Activated CD8-positive, alpha-beta T cell treated with anti-CD3 and anti-CD28 coated beads for 36 hours (primary cell): ENCODE data around the gene IL21R. TPM values are rescaled to one million over a fixed set of nuclear protein-coding genes. Genes with fewer than 3 reads are reported as not detected.

Experiments
- ATAC-seq: fragments of 200-7000 bp; cut with Tn5 transposase; one replicate; pipeline ENCODE4 v1.10.0; 2021; ENCODE audit warnings: mild to moderate bottlenecking, moderate library complexity
- CTCF ChIA-PET: fragments of 350-600 bp; sonication (Branson Sonifier 250); formaldehyde crosslinking; loops from one replicate; lab custom pipeline; 2021; ENCODE audit warnings: antibody characterized with exemption; lab: Charles Lee
- POLR2A ChIA-PET: fragments of 350-600 bp; sonication (Branson Sonifier 250); formaldehyde crosslinking; loops from one replicate; lab custom pipeline; 2021; ENCODE audit warnings: antibody characterized with exemption; lab: Charles Lee
- DNase-seq: peaks from one replicate; pipeline ENCODE4 v3.0.0-alpha.2; 2020
- H3K27ac Mint-ChIP-seq: one replicate; pipeline ENCODE4 v1.8.0; 2021; ENCODE audit warnings: mild to moderate bottlenecking, mixed read lengths
- H3K27me3 Mint-ChIP-seq: one replicate; pipeline ENCODE4 v1.8.0; 2021; ENCODE audit warnings: mixed read lengths
- H3K36me3 Mint-ChIP-seq: one replicate; pipeline ENCODE4 v1.8.0; 2021; ENCODE audit warnings: low read depth, mixed read lengths
- H3K4me1 Mint-ChIP-seq: one replicate; pipeline ENCODE4 v1.8.0; 2021; ENCODE audit warnings: low read depth, mixed read lengths
- H3K4me3 Mint-ChIP-seq: one replicate; pipeline ENCODE4 v1.8.0; 2021; ENCODE audit warnings: mild to moderate bottlenecking, moderate library complexity, mixed read lengths
- H3K9me3 Mint-ChIP-seq: one replicate; pipeline ENCODE4 v1.8.0; 2021; ENCODE audit warnings: mixed read lengths
- CTCF ChIP-seq: fragments of 200-600 bp; IDR thresholded peaks from one replicate; pipeline ENCODE4 v1.8.0; 2022; ENCODE audit warnings: antibody characterized with exemption, mild to moderate bottlenecking
- intact Hi-C: fragments of 100-400 bp; cut with micrococcal nuclease; formaldehyde crosslinking; loops from one replicate; pipeline ENCODE4 v1.10.0; 2022
- total RNA-seq, 2 experiments: library from RNA; stranded (reverse); gene quantifications; one replicate each; pipeline ENCODE4 v1.2.3, GENCODE V29; 2021

IL21R gene
- total RNA-seq, 2 experiments from 2014 or later = 95.6 to 97.2 TPM

GRCh38 chr16:27383556-27384243 lies 18.3 kb upstream of the IL21R start:
- peaks cover 21% of the 10 kb centered on the region for H3K4me1 Mint-ChIP-seq
- peaks cover 5% of the 10 kb centered on the region for H3K36me3 Mint-ChIP-seq
- no peak overlapping the region for H3K4me3 Mint-ChIP-seq
- no peak for DNase-seq
- POLR2A ChIA-PET = interaction anchor here (6.4 kb wide), 1 partner anchor 19 kb away, joined by 51 read pairs; the partner anchor contains the start of gene IL21R
- H3K9me3 Mint-ChIP-seq = peaks cover 6% of the 10 kb centered on the region
- CTCF ChIA-PET = interaction anchor here (0.9 to 1.3 kb wide), 2 partner anchors 8 to 17 kb away, joined by 3 to 4 read pairs; no protein-coding TSS in a partner anchor
- no peak overlapping the region for H3K27ac Mint-ChIP-seq
- intact Hi-C loops = no loop called here
- no peak for ATAC-seq
- TF ChIP-seq CTCF = no peak
- H3K27me3 Mint-ChIP-seq = no peaks in the 10 kb centered on the region

GRCh38 chr16:27384425-27384824 lies 17.5 kb upstream of the IL21R start:
- CTCF ChIA-PET = interaction anchor here (0.9 to 1.3 kb wide), 2 partner anchors 9 to 16 kb away, joined by 3 to 4 read pairs; no protein-coding TSS in a partner anchor
- intact Hi-C loops = no loop called here
- H3K4me1 Mint-ChIP-seq = peaks cover 17% of the 10 kb centered on the region
- H3K27me3 Mint-ChIP-seq = no peaks in the 10 kb centered on the region
- ATAC-seq (peak; percentile 34), DNase-seq (no peak)
- no peak overlapping the region for H3K4me3 Mint-ChIP-seq
- POLR2A ChIA-PET = interaction anchor here (6.4 kb wide), 1 partner anchor 18 kb away, joined by 51 read pairs; the partner anchor contains the start of gene IL21R
- peaks cover 5% of the 10 kb centered on the region for H3K36me3 Mint-ChIP-seq
- H3K27ac Mint-ChIP-seq = no peak overlapping the region
- peaks cover 7% of the 10 kb centered on the region for H3K9me3 Mint-ChIP-seq
- no peak for TF ChIP-seq CTCF

- TF ChIP-seq CTCF = no peak
- DNase-seq = no peak
- Mint-ChIP-seq H3K36me3 (peaks cover 6% of the 10 kb centered on the region), H3K4me1 (peaks cover 19% of the 10 kb centered on the region), H3K4me3 (no peak overlapping the region), H3K27me3 (no peaks in the 10 kb centered on the region), H3K9me3 (peaks cover 9% of the 10 kb centered on the region), H3K27ac (no peak overlapping the region)
- CTCF ChIA-PET = no interaction called here
- intact Hi-C loops = no loop called here
- POLR2A ChIA-PET = interaction anchor here (1.0 to 6.4 kb wide), 2 partner anchors 17 to 195 kb away, joined by 3 to 51 read pairs; partner anchors contain the start of gene IL21R
- ATAC-seq = no peak
Observed at GRCh38 chr16:27385398-27385797, 16.6 kb upstream of the IL21R start.

GRCh38 chr16:27386674-27387073 lies 15.3 kb upstream of the IL21R start:
- POLR2A ChIA-PET = interaction anchor here (1.0 to 6.4 kb wide), 4 partner anchors 10 to 196 kb away, joined by 3 to 51 read pairs (median 4); partner anchors contain the start of gene IL21R
- no peak overlapping the region for H3K27ac Mint-ChIP-seq
- peaks cover 6% of the 10 kb centered on the region for H3K36me3 Mint-ChIP-seq
- no peak overlapping the region for H3K4me3 Mint-ChIP-seq
- intact Hi-C loops = no loop called here
- ATAC-seq = no peak
- CTCF ChIA-PET = interaction anchor here (0.6 to 2.7 kb wide), 5 partner anchors 12 to 19 kb away, joined by 3 to 9 read pairs (median 6); no protein-coding TSS in a partner anchor
- no peaks in the 10 kb centered on the region for H3K27me3 Mint-ChIP-seq
- H3K4me1 Mint-ChIP-seq = peaks cover 19% of the 10 kb centered on the region
- TF ChIP-seq CTCF = no peak
- no peak for DNase-seq
- H3K9me3 Mint-ChIP-seq = peaks cover 14% of the 10 kb centered on the region

GRCh38 chr16:27387724-27388123 lies 14.2 kb upstream of the IL21R start:
- TF ChIP-seq CTCF = no peak
- peaks cover 17% of the 10 kb centered on the region for H3K4me1 Mint-ChIP-seq
- H3K4me3 Mint-ChIP-seq = no peak overlapping the region
- ChIA-PET CTCF (interaction anchor here (1.2 to 2.7 kb wide), 6 partner anchors 11 to 208 kb away, joined by 4 to 9 read pairs (median 6); no protein-coding TSS in a partner anchor), POLR2A (interaction anchor here (0.7 to 6.4 kb wide), 9 partner anchors 9 to 63 kb away, joined by 3 to 51 read pairs (median 3); partner anchors contain the start of gene IL21R)
- intact Hi-C loops = no loop called here
- H3K27ac Mint-ChIP-seq = no peak overlapping the region
- DNase-seq (no peak), ATAC-seq (peak; percentile 77)
- no peaks in the 10 kb centered on the region for H3K27me3 Mint-ChIP-seq
- peaks cover 23% of the 10 kb centered on the region for H3K9me3 Mint-ChIP-seq
- H3K36me3 Mint-ChIP-seq = peaks cover 12% of the 10 kb centered on the region
